ENCODE results near the gene MDN1.

GRCh38 chr6:89793586-89793985, 26.0 kb downstream of the MDN1 start:
- TF ChIP-seq CTCF (conservative IDR thresholded peaks at IDR 0.05; ENCODE audit: low read depth, low read length) = no peak
- TF ChIP-seq NFE2L2 (IDR thresholded peaks at IDR 0.05; ENCODE audit: low read depth, low read length) = no peak
- no peak for TF ChIP-seq MAZ (IDR thresholded peaks at IDR 0.05; ENCODE audit: borderline replicate concordance, low read depth, low read length)
- TF ChIP-seq POLR2A (IDR thresholded peaks at IDR 0.05; ENCODE audit: low read depth, low read length) = no peak
- no peak for TF ChIP-seq USF2 (IDR thresholded peaks at IDR 0.05; ENCODE audit: low read depth, low read length)
- TF ChIP-seq RAD21 (IDR thresholded peaks at IDR 0.05; ENCODE audit: low read length) = no peak
- no peak for TF ChIP-seq BHLHE40 (IDR thresholded peaks at IDR 0.05; ENCODE audit: low read depth, low read length)
- TF ChIP-seq FOS (IDR thresholded peaks at IDR 0.05; ENCODE audit: low read depth, low read length) = no peak
- TF ChIP-seq RCOR1 (IDR thresholded peaks at IDR 0.05; ENCODE audit: insufficient replicate concordance, low read length) = no peak
- no peak for TF ChIP-seq ELK1 (IDR thresholded peaks at IDR 0.05; ENCODE audit: borderline replicate concordance, low read depth, low read length)
